ENCODE data around the gene FLNC.

FLNC gene

GRCh38 chr7:128893251-128894100 lies 63.3 kb downstream of the FLNC start:
- peak; percentile 79 for DNase-seq (ENCODE audit: low spot score)

GRCh38 chr7:128894101-128894440 lies 63.9 kb downstream of the FLNC start:
- no peak for DNase-seq (ENCODE audit: low spot score)

GRCh38 chr7:128895320-128895719 lies 65.1 kb downstream of the FLNC start:
- no peak for DNase-seq (ENCODE audit: low spot score)

GRCh38 chr7:128899392-128899791 lies 69.2 kb downstream of the FLNC start:
- DNase-seq (ENCODE audit: low spot score) = no peak

GRCh38 chr7:128900237-128900636 lies 70.0 kb downstream of the FLNC start:
- no peak for DNase-seq (ENCODE audit: low spot score)

GRCh38 chr7:128902761-128903585 lies 72.8 kb downstream of the FLNC start:
- peak; percentile 68 for DNase-seq (ENCODE audit: low spot score)

GRCh38 chr7:128903621-128904361 lies 73.6 kb downstream of the FLNC start:
- DNase-seq (ENCODE audit: low spot score) = no peak

GRCh38 chr7:128904381-128905197 lies 74.4 kb downstream of the FLNC start:
- DNase-seq (ENCODE audit: low spot score) = peak; percentile 68

- no peak for DNase-seq (ENCODE audit: low spot score)
These were observed 76.0 kb downstream of the FLNC start for GRCh38 chr7:128906001-128906765.

GRCh38 chr7:128906766-128907559 lies 76.8 kb downstream of the FLNC start:
- DNase-seq (ENCODE audit: low spot score) = no peak

Data from LoVo (cell line).